Heart right ventricle (tissue), 16 donors: ENCODE results near the gene ENDOD1. TPM values are rescaled to one million over a fixed set of nuclear protein-coding genes. Genes with fewer than 3 reads are reported as not detected.
A peak's percentile ranks its signal among the peaks of the same experiment; 100 is the strongest.
"Not testable (repeated sequence)": the region's sequence is repeated elsewhere in the genome, so short reads cannot be mapped to it uniquely, and the experiment has no call there.

Experiments
- ATAC-seq, 8 donors: fragments of 200-7000 bp; cut with Tn5 transposase; one replicate each; pipeline ENCODE4 v1.9.1; 2020; ENCODE audit warnings: mild to moderate bottlenecking in 8 of 8, moderate library complexity in 8 of 8, moderate number of reproducible peaks in 1 of 8
- DNase-seq, 2 donors: peaks; one replicate each; pipeline ENCODE4 v3.0.0-alpha.2; 2020
- H3K27ac ChIP-seq, 10 donors: fragments of 200-600 bp; sonication (generic) in 2 of 10; one replicate each; pipeline versions ENCODE4 v1.5.0 to v1.8.0; 2020 to 2022; ENCODE audit warnings: mild to moderate bottlenecking in 3 of 10
- H3K27me3 ChIP-seq, 7 donors: fragments of 200-600 bp; one replicate each; pipeline ENCODE4 v1.8.0; 2021 to 2022; ENCODE audit warnings: mild to moderate bottlenecking in 2 of 7
- H3K36me3 ChIP-seq, 9 donors: fragments of 200-600 bp; sonication (generic) in 1 of 9; one replicate each; pipeline versions ENCODE4 v1.5.0 to v1.8.0; 2020 to 2022; ENCODE audit warnings: mild to moderate bottlenecking in 2 of 9
- H3K4me1 ChIP-seq, 9 donors: fragments of 200-600 bp; sonication (generic) in 1 of 9; one replicate each; pipeline versions ENCODE4 v1.5.0 to v1.8.0; 2020 to 2022; ENCODE audit warnings: mild to moderate bottlenecking in 4 of 9
- H3K4me3 ChIP-seq, 10 donors: fragments of 200-600 bp; sonication (generic) in 2 of 10; one replicate each; pipeline versions ENCODE4 v1.5.0 to v1.8.0; 2020 to 2022; ENCODE audit warnings: mild to moderate bottlenecking in 7 of 10, moderate library complexity in 2 of 10
- H3K9me3 ChIP-seq, 11 donors: fragments of 200-600 bp in 10 of 11; sonication (generic) in 2 of 11; one replicate each; pipeline versions ENCODE4 v1.5.0 to v1.8.0; 2013 to 2022; ENCODE audit warnings: mild to moderate bottlenecking in 2 of 11, control low read depth in 1 of 11, moderate library complexity in 1 of 11
- WGBS, 2 donors: extraction: QIAGEN DNeasy Blood & Tissue Kit; methylation state at CpG; one replicate each; pipeline ENCODE4 v1.1.7; 2013; ENCODE audit warnings: inconsistent platforms in 1 of 2; 5-methylcytosine and 5-hydroxymethylcytosine counted together
- intact Hi-C, 10 donors: fragments of 100-400 bp; cut with DNase I; formaldehyde crosslinking; loops; one replicate each; pipeline versions ENCODE4 v1.11.1 to v1.14.2; 2022
- polyA plus RNA-seq, 2 donors: library from polyadenylated mRNA; stranded (reverse); fragments of 200-250 nt; gene quantifications; one replicate each; pipeline ENCODE4 v1.2.3, GENCODE V29; 2013
- total RNA-seq, 10 donors: library from RNA; stranded (reverse); fragmentation: NEBNext Ultra II Directional in 3 of 10; extraction: Animal tissue kit (Norgen Biotek cat#: 25700) in 3 of 10; gene quantifications; one replicate each; pipeline versions ENCODE4 v1.2.1 to v1.2.4, GENCODE V29; 2021 to 2023
- TF ChIP-seq, protein P1 (sequence below), 9 donors: fragments of 200-600 bp; sonication (generic) in 2 of 9; IDR thresholded peaks; one replicate each; pipeline versions ENCODE4 v1.5.0 to v1.8.0; 2021 to 2022; ENCODE audit warnings: antibody characterized with exemption in 9 of 9, mild to moderate bottlenecking in 5 of 9, moderate library complexity in 1 of 9
- donor health status: Arrhythmogenic right ventricular cardiomyopathy.
- donor health status: ischemic (EF 13 %, LVEDD 7.1; RV severe dilation, severe dysfunction).
- donor health status: healthy with polysubstance abuse.
- donor health status: DM: no; HTN: yes; CAD: no.
- donor health status: DM: no; HTN: no; CAD: no.
- donor health status: ischemic (EF 25% LVEDD 6.9; RV normal size, moderate dysfunction).
- donor health status: ischemic (EF 25% LVEDD 5.7; RV mildly dilated, moderate dysfunction).
- donor health status: healthy.
- donor health status: DM: yes; HTN: yes; CAD: no.
- donor health status: Ischemic cardiomyopathy.
- donor health status: ischemic (EF 35%, LVEDD 5.7; RV mildly dilated, moderate dysfunction).
- donor health status: nonischemic (EF 11% LVEDD 7.7; RV severe dilation, severe dysfunction).
- donor health status: DM: yes; HTN: yes; CAD: no.
- donor health status: PGD.
- donor health status: ischemic (EF 29% LVEDD 5.4; RV normal size, mild dysfunction).
- donor health status: nonischemic (EF 23%, LVEDD 6.1; RV moderate dilation, normal function).

ENDOD1 gene
- total and polyA plus RNA-seq, 12 donors = 3.7 to 15.0 (median 11.0) TPM

GRCh38 chr11:95135880-95136279 is 46.2 kb downstream of the ENDOD1 start:
- intact Hi-C loops = loop anchor here in 2 of 10 donors (5.0 to 10.0 kb wide), 2 partner anchors 44 to 511 kb away; no protein-coding TSS in a partner anchor
- H3K27ac ChIP-seq = no peak overlapping the region
- WGBS, 2 donors = 98% methylated on average over 2 of the region's 2 CpGs

GRCh38 chr11:95136747-95137146 is 47.1 kb downstream of the ENDOD1 start:
- not testable (repeated sequence) for H3K4me1 ChIP-seq, ATAC-seq, H3K27ac ChIP-seq, H3K27me3 ChIP-seq, H3K36me3 ChIP-seq, H3K9me3 ChIP-seq, DNase-seq, H3K4me3 ChIP-seq
- intact Hi-C loops = loop anchor here in 2 of 10 donors (5.0 to 10.0 kb wide), 2 partner anchors 44 to 512 kb away; no protein-coding TSS in a partner anchor
- 94 to 99% methylated on average over 4 of the region's 4 CpGs for WGBS, 2 donors

More at GRCh38 chr11:95135880-95136279, 46.2 kb downstream of the ENDOD1 start:
- Histone ChIP-seq H3K4me1 (peaks cover 0 to 7% (median 4%) of the 10 kb centered on the region in 9 donors), H3K36me3 (peaks cover 0 to 8% (median 0%) of the 10 kb centered on the region in 9 donors), H3K4me3 (no peak overlapping the region), H3K9me3 (no peaks in the 10 kb centered on the region), H3K27me3 (no peaks in the 10 kb centered on the region)
- TF ChIP-seq, protein P1, sequence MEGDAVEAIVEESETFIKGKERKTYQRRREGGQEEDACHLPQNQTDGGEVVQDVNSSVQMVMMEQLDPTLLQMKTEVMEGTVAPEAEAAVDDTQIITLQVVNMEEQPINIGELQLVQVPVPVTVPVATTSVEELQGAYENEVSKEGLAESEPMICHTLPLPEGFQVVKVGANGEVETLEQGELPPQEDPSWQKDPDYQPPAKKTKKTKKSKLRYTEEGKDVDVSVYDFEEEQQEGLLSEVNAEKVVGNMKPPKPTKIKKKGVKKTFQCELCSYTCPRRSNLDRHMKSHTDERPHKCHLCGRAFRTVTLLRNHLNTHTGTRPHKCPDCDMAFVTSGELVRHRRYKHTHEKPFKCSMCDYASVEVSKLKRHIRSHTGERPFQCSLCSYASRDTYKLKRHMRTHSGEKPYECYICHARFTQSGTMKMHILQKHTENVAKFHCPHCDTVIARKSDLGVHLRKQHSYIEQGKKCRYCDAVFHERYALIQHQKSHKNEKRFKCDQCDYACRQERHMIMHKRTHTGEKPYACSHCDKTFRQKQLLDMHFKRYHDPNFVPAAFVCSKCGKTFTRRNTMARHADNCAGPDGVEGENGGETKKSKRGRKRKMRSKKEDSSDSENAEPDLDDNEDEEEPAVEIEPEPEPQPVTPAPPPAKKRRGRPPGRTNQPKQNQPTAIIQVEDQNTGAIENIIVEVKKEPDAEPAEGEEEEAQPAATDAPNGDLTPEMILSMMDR (IDR thresholded peaks at IDR 0.05) = no peak
- DNase-seq = no peak
- no peak for ATAC-seq

GRCh38 chr11:95137299-95137698 is 47.7 kb downstream of the ENDOD1 start:
- TF ChIP-seq, protein P1 (IDR thresholded peaks at IDR 0.05) = no peak
- peaks cover 0 to 5% (median 0%) of the 10 kb centered on the region in 9 donors for H3K36me3 ChIP-seq
- H3K27ac ChIP-seq = no peak overlapping the region
- intact Hi-C loops = loop anchor here in 2 of 10 donors (5.0 to 10.0 kb wide), 2 partner anchors 45 to 512 kb away; no protein-coding TSS in a partner anchor
- H3K27me3 ChIP-seq = no peaks in the 10 kb centered on the region
- no peaks in the 10 kb centered on the region for H3K9me3 ChIP-seq
- DNase-seq (no peak), ATAC-seq (no peak)
- H3K4me3 ChIP-seq = no peak overlapping the region
- peaks cover 0 to 7% (median 4%) of the 10 kb centered on the region in 9 donors for H3K4me1 ChIP-seq

- H3K9me3 ChIP-seq = no peaks in the 10 kb centered on the region
- no peak overlapping the region for H3K27ac ChIP-seq
- TF ChIP-seq, protein P1 (IDR thresholded peaks at IDR 0.05) = peak in 6 of 9 donors; percentile 28 to 49 (median 38)
- DNase-seq = no peak
- H3K4me3 ChIP-seq = no peak overlapping the region
- H3K36me3 ChIP-seq = peaks cover 0 to 5% (median 0%) of the 10 kb centered on the region in 9 donors
- ATAC-seq = peak in 3 of 8 donors; percentile 17 to 61 (median 53)
- H3K4me1 ChIP-seq = peaks cover 0 to 7% (median 4%) of the 10 kb centered on the region in 9 donors
- no peaks in the 10 kb centered on the region for H3K27me3 ChIP-seq
- intact Hi-C loops = loop anchor here in 2 of 10 donors (5.0 to 10.0 kb wide), 2 partner anchors 46 to 514 kb away; no protein-coding TSS in a partner anchor
- WGBS, 2 donors = 29 to 36% methylated on average over 2 of the region's 2 CpGs
Measured at GRCh38 chr11:95138448-95138847, 48.8 kb downstream of the ENDOD1 start.
